K562 (cell line): Measurements from ENCODE around the gene TRIM13. TPM values are rescaled to one million over a fixed set of nuclear protein-coding genes. Genes with fewer than 3 reads are reported as not detected.

ENCODE experiments used
- ATAC-seq: fragments of 200-7000 bp; cut with Tn5 transposase; 3 replicates; pipeline ENCODE4 v1.9.1; 2020; ENCODE audit warnings: moderate library complexity
- BruUV-seq: library from RNA; stranded (reverse); fragments of 400-500 nt; replicated peaks from 2 replicates; lab custom pipeline; 2021; lab: Mats Ljungman, UMichigan
- CTCF ChIA-PET: fragments of 300-600 bp; formaldehyde crosslinking; extraction: SDS; loops from one replicate; lab custom pipeline; 2021; ENCODE audit warnings: low intra/inter-chr PET ratio; lab: Yijun Ruan, JAX
- POLR2A ChIA-PET: fragments of 300-600, 350-650 bp; sonication (Branson Sonifier 250); formaldehyde crosslinking; extraction: SDS; loops from one replicate; lab custom pipeline; 2021; ENCODE audit warnings: antibody characterized with exemption, inconsistent platforms; lab: Yijun Ruan, JAX
- DNase-seq, 4 experiments: peaks; one replicate each; pipeline versions ENCODE4 v3.0.0 to v3.0.0-alpha.2; 2011 to 2018; ENCODE audit warnings: low spot score in 3 of 4, mixed read lengths in 3 of 4; ENCODE audit errors: extremely low read depth in 1 of 4
- FAIRE-seq: peaks from 2 replicates; lab custom pipeline; 2011; peaks lifted over from hg19 to GRCh38; lab: Jason Lieb, UNC
- H2AFZ ChIP-seq: 2 replicates; pipeline ENCODE4 v1.6.0; 2011; ENCODE audit warnings: low read depth, low read length, control low read depth, inconsistent platforms
- H3K27ac ChIP-seq: fragments of 200-600 bp; 3 replicates; pipeline ENCODE4 v1.8.0; 2011; ENCODE audit warnings: low read depth, mild to moderate bottlenecking, control low read depth, inconsistent platforms, low read length, moderate library complexity, mixed read lengths; ENCODE audit errors: extremely low read depth
- H3K27me3 ChIP-seq, 2 experiments: fragments of 300-600 bp in 1 of 2; 2 replicates in 1 of 2; 3 replicates in 1 of 2; pipeline versions ENCODE4 v1.6.0 to v1.8.0; 2011; ENCODE audit warnings: inconsistent platforms in 2 of 2, low read length in 2 of 2, mild to moderate bottlenecking in 1 of 2, mixed read lengths in 1 of 2, moderate library complexity in 1 of 2; ENCODE audit not compliant: control insufficient read depth in 2 of 2, insufficient read depth in 2 of 2
- H3K36me3 ChIP-seq: fragments of 300-600 bp; 3 replicates; pipeline ENCODE4 v1.8.0; 2011; ENCODE audit warnings: mild to moderate bottlenecking, low read length, inconsistent platforms; ENCODE audit not compliant: control insufficient read depth, insufficient read depth
- H3K4me1 ChIP-seq, 2 experiments: fragments of 200-600 bp in 1 of 2; replicated peaks in 1 of 2; 2 replicates in 1 of 2; 3 replicates in 1 of 2; pipeline versions ENCODE4 v1.5.1 to v1.8.0; 2011; ENCODE audit warnings: inconsistent platforms in 2 of 2, low read length in 2 of 2, mild to moderate bottlenecking in 1 of 2, mixed read lengths in 1 of 2, moderate library complexity in 1 of 2; ENCODE audit not compliant: control insufficient read depth in 2 of 2, insufficient read depth in 2 of 2
- H3K4me2 ChIP-seq: 2 replicates; pipeline ENCODE4 v1.6.1; 2011; ENCODE audit warnings: low read length, control low read depth, inconsistent platforms, mixed read lengths; ENCODE audit not compliant: insufficient read depth
- H3K4me3 ChIP-seq: fragments of 200-600 bp; sonication (generic), shearing (Covaris generic); 2 replicates; pipeline ENCODE4 v1.5.1; 2016; ENCODE audit warnings: control low read depth, inconsistent platforms
- H3K79me2 ChIP-seq: fragments of 200-600 bp; 3 replicates; pipeline ENCODE4 v1.8.0; 2011; ENCODE audit warnings: low read length, inconsistent platforms; ENCODE audit not compliant: control insufficient read depth, insufficient read depth
- H3K9ac ChIP-seq, 2 experiments: 2 replicates each; pipeline versions ENCODE4 v1.6.0 to v1.6.1; 2011; ENCODE audit warnings: low read depth in 2 of 2, low read length in 2 of 2, control low read depth in 1 of 2, inconsistent platforms in 1 of 2, mild to moderate bottlenecking in 1 of 2, mixed read lengths in 1 of 2; ENCODE audit not compliant: insufficient read depth in 1 of 2
- H3K9me1 ChIP-seq: one replicate; pipeline ENCODE4 v1.6.0; 2011; ENCODE audit warnings: inconsistent platforms, mild to moderate bottlenecking, low read length, moderate library complexity; ENCODE audit not compliant: control insufficient read depth, insufficient read depth
- H3K9me3 ChIP-seq: replicated peaks from 2 replicates; pipeline ENCODE4 v1.5.1; 2011; ENCODE audit warnings: low read depth, low read length, inconsistent platforms; ENCODE audit not compliant: control insufficient read depth, insufficient read depth
- H4K20me1 ChIP-seq: replicated peaks from 2 replicates; pipeline ENCODE4 v1.6.1; 2011; ENCODE audit warnings: low read length, inconsistent platforms, mixed read lengths; ENCODE audit not compliant: control insufficient read depth, insufficient read depth
- EP300 ChIP-seq: IDR thresholded peaks from 2 replicates; pipeline ENCODE4 v1.6.1; 2012; ENCODE audit warnings: low read length, improper control_type of control experiment
- HMG20A ChIP-seq: fragments of 450-650 bp; formaldehyde crosslinking; conservative IDR thresholded peaks from 2 replicates; pipeline ENCODE4 v1.4.0; 2020; ENCODE audit warnings: mild to moderate bottlenecking, mixed read lengths
- TAF1 ChIP-seq: IDR thresholded peaks from 2 replicates; pipeline ENCODE4 v1.6.1; 2011; ENCODE audit warnings: mild to moderate bottlenecking, low read length, moderate library complexity; ENCODE audit not compliant: insufficient read depth, control insufficient read depth, severe bottlenecking; ENCODE audit errors: extremely low read depth
- ZNF224 ChIP-seq: sonication (generic); formaldehyde crosslinking; IDR thresholded peaks from 2 replicates; pipeline ENCODE4 v1.8.0; 2022; ENCODE audit warnings: mild to moderate bottlenecking, missing genetic modification reagents
- ZNF354B ChIP-seq: fragments of 250-450 bp; sonication (Bioruptor Pico); IDR thresholded peaks from 2 replicates; pipeline ENCODE4 v1.4.0; 2020
- ZNF57 ChIP-seq: fragments of 450-650 bp; formaldehyde crosslinking; IDR thresholded peaks from 2 replicates; pipeline ENCODE4 v1.4.0; 2020; ENCODE audit warnings: mild to moderate bottlenecking, moderate library complexity
- WGBS: fragments of 100-300 bp; shearing (Covaris generic); methylation state at CpG from one replicate; pipeline ENCODE4 v1.1.6; 2016; ENCODE audit warnings: low coverage, mixed read lengths; ENCODE audit not compliant: insufficient coverage; ENCODE audit errors: missing lambda C conversion rate; 5-methylcytosine and 5-hydroxymethylcytosine counted together
- in situ Hi-C: fragments of 300-500 bp; cut with MboI; formaldehyde crosslinking; loops from 4 replicates; pipeline ENCODE4 v1.15.0; 2018; ENCODE audit warnings: inconsistent platforms, mixed read lengths
- intact Hi-C: fragments of 100-400 bp; cut with micrococcal nuclease; formaldehyde crosslinking; loops from 2 replicates; pipeline ENCODE4 v1.14.2; 2022
- polyA plus RNA-seq, 8 experiments: library from polyadenylated mRNA; depleted of rRNA in 4 of 8; stranded (reverse) in 5 of 8; unstranded in 3 of 8; fragments of >200 nt; fragmentation: Nextera tagmentation in 2 of 8; fragmentation: Illumina TruSeq in 1 of 8; extraction: Ambion mirVana in 2 of 8; extraction: Trizol in 1 of 8; gene quantifications; 2 replicates each; pipeline versions ENCODE4 v1.2.1 to v1.2.3, GENCODE V29; 2011 to 2014; ENCODE audit warnings: inconsistent platforms in 1 of 8, missing spikeins in 1 of 8
- total RNA-seq, 7 experiments: library from RNA; depleted of rRNA in 6 of 7; stranded (reverse); fragments of >200 nt in 6 of 7; fragmentation: Illumina TruSeq in 2 of 7; extraction: Trizol in 2 of 7; gene quantifications; 2 replicates each; pipeline versions ENCODE4 v1.2.1 to v1.2.3, GENCODE V29; 2011 to 2021; ENCODE audit warnings: low replicate concordance in 1 of 7
- TF ChIP-seq, protein P1 (sequence below): sonication (generic); formaldehyde crosslinking; IDR thresholded peaks from 2 replicates; pipeline ENCODE4 v1.8.1; 2023; ENCODE audit warnings: mild to moderate bottlenecking, missing genetic modification reagents

TRIM13 gene
- total and polyA plus RNA-seq, 9 of the 15 experiments (the other 6 are each of a cell fraction or from before 2014, with no cell fraction given) = 12.1 to 30.6 (median 17.8) TPM

DNA sequence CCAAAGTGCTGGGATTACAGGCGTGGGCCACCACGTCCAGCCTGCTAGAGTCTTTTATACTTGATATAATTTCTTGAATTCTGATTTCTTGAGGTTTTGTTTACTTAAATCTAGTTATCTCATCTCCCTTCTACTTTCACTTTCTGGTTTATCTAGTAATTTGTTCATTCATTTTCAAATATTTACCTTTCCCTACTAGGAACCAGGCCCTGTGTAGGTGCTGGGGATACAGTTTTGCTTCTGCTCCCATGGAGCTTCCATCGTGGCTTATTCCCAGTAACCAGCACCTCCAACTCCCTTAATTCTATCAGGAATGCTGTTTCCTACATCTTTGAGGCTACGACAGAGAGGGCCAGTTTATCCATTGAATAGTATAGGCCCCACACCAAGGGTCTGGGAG is 24.1 kb upstream of the TRIM13 start:
- Histone ChIP-seq H3K79me2 (no peaks in the 10 kb centered on the region), H3K27me3 (no peaks in the 10 kb centered on the region), H3K9ac (no peak overlapping the region), H3K9me3 (no peaks in the 10 kb centered on the region), H3K9me1 (no peaks in the 10 kb centered on the region), H3K36me3 (no peaks in the 10 kb centered on the region), H3K4me3 (no peak overlapping the region), H2AFZ (no peak overlapping the region), H3K27ac (no peak overlapping the region), H4K20me1 (no peaks in the 10 kb centered on the region), H3K4me1 (no peaks in the 10 kb centered on the region; a peak in 2 of 5 replicates), H3K4me2 (no peak overlapping the region)
- ChIA-PET CTCF (no interaction called here), POLR2A (interaction anchor here (0.7 kb wide), 1 partner anchor 187 kb away, joined by 3 read pairs; no protein-coding TSS in a partner anchor)
- TF ChIP-seq ZNF224 (no peak), TAF1 (no peak), EP300 (no peak), ZNF57 (no peak), HMG20A (CRISPR knock-in tag) (no peak), ZNF354B (CRISPR knock-in tag) (no peak)
- TF ChIP-seq, protein P1, sequence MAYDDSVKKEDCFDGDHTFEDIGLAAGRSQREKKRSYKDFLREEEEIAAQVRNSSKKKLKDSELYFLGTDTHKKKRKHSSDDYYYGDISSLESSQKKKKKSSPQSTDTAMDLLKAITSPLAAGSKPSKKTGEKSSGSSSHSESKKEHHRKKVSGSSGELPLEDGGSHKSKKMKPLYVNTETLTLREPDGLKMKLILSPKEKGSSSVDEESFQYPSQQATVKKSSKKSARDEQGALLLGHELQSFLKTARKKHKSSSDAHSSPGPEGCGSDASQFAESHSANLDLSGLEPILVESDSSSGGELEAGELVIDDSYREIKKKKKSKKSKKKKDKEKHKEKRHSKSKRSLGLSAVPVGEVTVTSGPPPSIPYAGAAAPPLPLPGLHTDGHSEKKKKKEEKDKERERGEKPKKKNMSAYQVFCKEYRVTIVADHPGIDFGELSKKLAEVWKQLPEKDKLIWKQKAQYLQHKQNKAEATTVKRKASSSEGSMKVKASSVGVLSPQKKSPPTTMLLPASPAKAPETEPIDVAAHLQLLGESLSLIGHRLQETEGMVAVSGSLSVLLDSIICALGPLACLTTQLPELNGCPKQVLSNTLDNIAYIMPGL = no peak
- FAIRE-seq (no peak), DNase-seq (no peak), ATAC-seq (no peak)
- in situ Hi-C loops = loop anchor here (10.0 kb wide), 2 partner anchors 832 to 1092 kb away; no protein-coding TSS in a partner anchor
- intact Hi-C loops = loop anchor here (10.0 kb wide), 1 partner anchor 552 kb away; no protein-coding TSS in a partner anchor
- BruUV-seq = no TSS peak
- 50% methylated on average over 4 of the region's 4 CpGs for WGBS
